ENCODE results near the gene TGFBRAP1. TPM values are rescaled to one million over a fixed set of nuclear protein-coding genes. Genes with fewer than 3 reads are reported as not detected.

TGFBRAP1 gene
- total and polyA plus RNA-seq, 9 of the 15 experiments (the other 6 are each of a cell fraction or from before 2014, with no cell fraction given), result 3.7 to 18.0 (median 11.0) TPM

GRCh38 chr2:105358593-105358992, 29.1 kb upstream of the TGFBRAP1 start:
- no peak overlapping the region for H3K4me2 ChIP-seq (ENCODE audit: insufficient read depth, low read length)
- ChIA-PET CTCF (ENCODE audit: low intra/inter-chr PET ratio) (no interaction called here), POLR2A (interaction anchor here (0.9 to 2.0 kb wide), 3 partner anchors 9 to 21 kb away, joined by 3 to 7 read pairs (median 6); partner anchors contain the start of gene C2orf49)
- no peak for TF ChIP-seq NKRF (IDR thresholded peaks at IDR 0.05; ENCODE audit: borderline replicate concordance)
- TF ChIP-seq KLF1 (tag; IDR thresholded peaks at IDR 0.05), result no peak
- TF ChIP-seq NR2F6 (CRISPR knock-in tag; IDR thresholded peaks at IDR 0.05), result no peak
- no peak for TF ChIP-seq ZNF592 (IDR thresholded peaks at IDR 0.05)
- no peak for TF ChIP-seq FOXJ3 (CRISPR knock-in tag; IDR thresholded peaks at IDR 0.05)
- no peak for TF ChIP-seq PURB (CRISPR knock-in tag; IDR thresholded peaks at IDR 0.05; ENCODE audit: low read depth)
- TF ChIP-seq STAG1 (CRISPR knock-in tag; IDR thresholded peaks at IDR 0.05; ENCODE audit: borderline replicate concordance), result no peak
- no peak for TF ChIP-seq BACH1 (tag; IDR thresholded peaks at IDR 0.05)
- H3K4me3 ChIP-seq, result no peak overlapping the region
- H3K4me1 ChIP-seq (replicated peaks in 1 of 2; ENCODE audit: control insufficient read depth in 2 of 2, insufficient read depth in 2 of 2, low read length in 2 of 2), result no peaks in the 10 kb centered on the region
- H4K20me1 ChIP-seq (replicated peaks; ENCODE audit: control insufficient read depth, insufficient read depth, low read length), result 0 out of 2 replicates have a peak, but pooled peaks cover 3% of the 10 kb centered on the region
- FAIRE-seq, result no peak
- no TSS peak for BruUV-seq (replicated peaks)
- no peak for ATAC-seq
- no peaks in the 10 kb centered on the region for H3K9me1 ChIP-seq (ENCODE audit: control insufficient read depth, insufficient read depth, low read length)
- in situ Hi-C loops (cut with MboI), result no loop called here
- H3K27ac ChIP-seq (ENCODE audit: extremely low read depth, low read depth, low read length), result no peak overlapping the region
- H3K9ac ChIP-seq (ENCODE audit: insufficient read depth in 1 of 2, low read depth in 2 of 2, low read length in 2 of 2), result no peak overlapping the region
- DNase-seq (ENCODE audit: extremely low read depth in 1 of 4, low spot score in 3 of 4), result no peak
- no peaks in the 10 kb centered on the region for H3K79me2 ChIP-seq (ENCODE audit: control insufficient read depth, insufficient read depth, low read length)
- 87% methylated on average over 6 of the region's 6 CpGs for WGBS (ENCODE audit: insufficient coverage, low coverage, missing lambda C conversion rate)
- intact Hi-C loops (cut with micrococcal nuclease), result no loop called here
- no peak overlapping the region for H2AFZ ChIP-seq (ENCODE audit: low read depth, low read length)
- no peaks in the 10 kb centered on the region for H3K27me3 ChIP-seq (ENCODE audit: control insufficient read depth in 2 of 2, insufficient read depth in 2 of 2, low read length in 2 of 2)
- H3K9me3 ChIP-seq (replicated peaks; ENCODE audit: control insufficient read depth, insufficient read depth, low read depth, low read length), result peaks cover 4% of the 10 kb centered on the region; the same call in 1 of the 2 replicates
- H3K36me3 ChIP-seq (ENCODE audit: control insufficient read depth, insufficient read depth, low read length), result peaks cover 76% of the 10 kb centered on the region
